ENCODE results near the gene RRP7A. TPM values are rescaled to one million over a fixed set of nuclear protein-coding genes. Genes with fewer than 3 reads are reported as not detected.

RRP7A gene
- polyA plus RNA-seq, 5 donors: 25.8 to 45.9 (median 29.5) TPM

Other genes starting within 250 kb of the RRP7A start
- gene TCF20, start 249.1 kb downstream of the RRP7A start, polyA plus RNA-seq (ENCODE audit: insufficient read depth in 1 of 5, insufficient read length in 5 of 5, low replicate concordance in 1 of 5): 10 to 100 TPM; 20.6 to 24.9 (median 23.2) TPM
- gene NFAM1, start 87.4 kb downstream of the RRP7A start, polyA plus RNA-seq (ENCODE audit: insufficient read depth in 1 of 5, insufficient read length in 5 of 5, low replicate concordance in 1 of 5): 1 to 10 TPM in 3 of 5 donors, under 1 TPM in 2; 0.60 to 1.4 (median 1.2) TPM
- gene SERHL2, start 34.2 kb upstream of the RRP7A start, polyA plus RNA-seq (ENCODE audit: insufficient read depth in 1 of 5, insufficient read length in 5 of 5, low replicate concordance in 1 of 5): 10 to 100 TPM in 1 of 5 donors, 1 to 10 TPM in 4; 5.8 to 11.8 (median 7.2) TPM
- 100 to 1,000 TPM; 106 to 116 (median 111) TPM for gene POLDIP3, start 95.1 kb upstream of the RRP7A start, polyA plus RNA-seq (ENCODE audit: insufficient read depth in 1 of 5, insufficient read length in 5 of 5, low replicate concordance in 1 of 5)
- gene ATP5MGL, start 120.8 kb upstream of the RRP7A start, polyA plus RNA-seq (ENCODE audit: insufficient read depth in 1 of 5, insufficient read length in 5 of 5, low replicate concordance in 1 of 5): under 1 TPM in 2 of 5 donors, not detected in 3; 0.15 to 0.18 TPM
- 100 to 1,000 TPM; 120 to 176 (median 128) TPM for gene CYB5R3, start 129.6 kb upstream of the RRP7A start, polyA plus RNA-seq (ENCODE audit: insufficient read depth in 1 of 5, insufficient read length in 5 of 5, low replicate concordance in 1 of 5)
- 1 to 10 TPM; 1.8 to 4.8 (median 2.7) TPM for gene A4GALT, start 201.1 kb upstream of the RRP7A start, polyA plus RNA-seq (ENCODE audit: insufficient read depth in 1 of 5, insufficient read length in 5 of 5, low replicate concordance in 1 of 5)